HUES48 (cell line): ENCODE results near the gene DLG1.

Experiments used
- H3K27ac ChIP-seq: one replicate; pipeline ENCODE4 v1.7.0; 2013; ENCODE audit warnings: low read depth, low read length, inconsistent platforms
- H3K27me3 ChIP-seq: 2 replicates; pipeline ENCODE4 v1.6.1; 2013; ENCODE audit warnings: mild to moderate bottlenecking, low read length; ENCODE audit not compliant: control insufficient read depth, insufficient read depth
- H3K36me3 ChIP-seq: 2 replicates; pipeline ENCODE4 v1.6.1; 2013; ENCODE audit warnings: low read length; ENCODE audit not compliant: control insufficient read depth, insufficient read depth
- H3K4me1 ChIP-seq: 2 replicates; pipeline ENCODE4 v1.6.1; 2013; ENCODE audit warnings: mild to moderate bottlenecking, low read length; ENCODE audit not compliant: control insufficient read depth, insufficient read depth
- H3K4me3 ChIP-seq: 2 replicates; pipeline ENCODE4 v1.5.1; 2013; ENCODE audit warnings: mild to moderate bottlenecking, low read depth, low read length
- H3K9ac ChIP-seq: 2 replicates; pipeline ENCODE4 v1.6.1; 2013; ENCODE audit warnings: mild to moderate bottlenecking, low read depth, low read length, moderate library complexity
- H3K9me3 ChIP-seq: 2 replicates; pipeline ENCODE4 v1.6.1; 2013; ENCODE audit warnings: low read length; ENCODE audit not compliant: control insufficient read depth, insufficient read depth

Gene DLG1

DNA sequence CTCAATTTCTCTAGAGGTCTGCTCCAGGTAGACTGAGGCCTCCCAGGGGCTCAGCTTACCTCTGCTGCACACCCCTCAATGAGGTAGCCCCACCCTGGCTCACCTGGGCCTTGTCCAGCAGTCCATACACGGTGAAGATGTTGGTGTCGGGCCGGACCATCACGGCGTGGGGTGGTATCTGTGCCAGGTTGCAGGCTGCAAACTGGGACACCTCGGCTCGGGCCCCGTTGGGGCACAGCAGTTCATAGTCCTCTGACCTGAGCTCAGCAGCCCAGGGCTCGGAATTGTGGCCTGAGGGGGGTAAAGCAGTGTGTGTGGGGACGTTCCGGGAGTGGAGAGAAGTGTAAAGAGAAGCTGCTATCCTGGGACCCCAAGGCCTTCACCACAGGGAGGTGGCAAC is 292.0 kb downstream of the DLG1 start:
- Histone ChIP-seq H3K4me3 (no peak overlapping the region), H3K4me1 (peaks cover 6% of the 10 kb centered on the region), H3K9ac (no peak overlapping the region), H3K36me3 (no peaks in the 10 kb centered on the region), H3K27ac (no peak overlapping the region), H3K27me3 (peaks cover 23% of the 10 kb centered on the region), H3K9me3 (no peaks in the 10 kb centered on the region)

DNA sequence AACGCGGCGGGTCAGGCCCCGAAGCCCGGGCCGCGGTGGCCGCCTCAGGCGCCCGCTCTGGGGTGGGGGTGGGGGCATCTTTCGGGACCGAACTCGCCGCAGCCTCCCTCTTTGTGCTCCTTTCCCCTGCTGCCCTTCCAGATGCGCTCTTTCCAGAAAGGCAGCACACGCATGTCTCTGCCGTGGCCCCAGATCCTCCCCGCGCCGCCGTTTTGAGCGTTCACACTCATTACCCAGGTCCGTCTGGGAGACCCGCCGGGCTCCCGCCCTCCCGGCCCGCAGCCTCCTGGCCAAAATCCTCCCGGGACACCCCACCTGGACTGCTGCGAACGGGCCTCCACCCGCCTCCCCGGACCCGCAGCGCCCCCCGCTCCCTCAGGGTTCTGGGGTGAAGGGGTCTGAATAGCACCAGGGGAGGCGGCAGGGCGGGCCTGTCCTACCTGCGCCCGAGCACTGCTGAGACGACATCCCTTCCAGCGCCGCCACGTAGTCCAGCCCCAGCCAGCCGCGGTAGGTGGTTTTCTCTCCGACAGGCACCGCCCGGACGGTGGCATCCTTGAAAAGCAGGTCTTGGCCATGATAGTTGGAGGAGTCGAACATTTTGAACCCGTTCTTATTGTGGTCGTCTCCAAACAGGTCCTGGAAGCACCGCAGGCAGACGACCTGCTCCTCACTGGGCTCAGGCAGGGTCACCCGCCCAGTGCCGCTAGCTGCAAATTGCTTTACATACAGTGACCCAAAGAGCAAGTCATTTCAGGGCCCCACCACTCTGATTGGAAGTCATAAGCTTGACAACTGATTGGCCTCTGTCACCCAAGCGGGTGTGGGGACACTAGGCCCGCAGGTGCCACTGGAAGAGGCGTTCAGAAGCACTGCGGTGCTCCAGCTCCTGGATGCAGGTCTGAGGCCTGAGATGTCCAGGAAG is 294.7 kb downstream of the DLG1 start:
- H3K4me3 ChIP-seq, result peak overlapping the region; percentile 55
- peaks cover 23% of the 10 kb centered on the region for H3K27me3 ChIP-seq
- no peaks in the 10 kb centered on the region for H3K9me3 ChIP-seq
- no peak overlapping the region for H3K9ac ChIP-seq
- no peaks in the 10 kb centered on the region for H3K36me3 ChIP-seq
- H3K27ac ChIP-seq, result no peak overlapping the region
- H3K4me1 ChIP-seq, result peaks cover 6% of the 10 kb centered on the region

DNA sequence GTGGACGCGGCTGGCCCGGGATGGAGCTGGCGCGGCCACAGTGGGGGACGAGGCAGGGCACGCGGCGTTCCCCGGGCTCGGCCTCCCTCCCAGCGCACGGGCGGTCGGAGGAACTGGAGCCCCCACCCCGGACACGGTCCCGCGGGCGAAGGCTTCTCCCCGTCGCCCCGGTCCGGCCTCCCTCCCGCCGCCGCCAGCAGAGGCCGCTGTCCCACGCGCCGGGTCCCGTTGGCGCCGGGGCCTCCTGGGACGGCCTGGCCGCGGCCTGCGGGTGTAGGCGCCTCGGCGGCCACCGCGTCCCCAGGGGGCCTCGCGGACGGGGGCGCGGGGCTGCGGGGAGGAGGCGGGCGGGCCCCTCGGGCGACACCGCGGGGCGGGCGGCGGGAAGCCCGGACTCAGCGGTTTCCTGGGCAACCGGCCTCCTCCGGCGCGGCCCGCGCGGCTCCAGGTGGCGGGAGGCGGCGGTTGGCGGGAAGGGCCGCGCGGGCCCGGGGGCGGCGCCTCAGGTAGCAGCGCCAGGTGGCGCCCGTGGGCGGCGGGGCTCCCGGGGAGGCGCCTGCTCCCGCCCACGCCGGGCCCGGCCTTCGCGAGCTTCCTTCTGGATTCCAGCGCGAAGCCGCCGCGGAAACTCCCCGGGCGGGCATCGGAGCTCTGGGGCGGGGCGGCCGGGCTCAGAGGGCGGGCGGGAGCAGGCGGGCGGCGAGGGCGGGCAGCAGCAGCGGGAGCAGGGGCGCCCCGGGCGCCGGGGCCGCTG is 295.5 kb downstream of the DLG1 start:
- no peak overlapping the region; the same call in 1 of the 2 replicates for H3K9ac ChIP-seq
- peaks cover 23% of the 10 kb centered on the region for H3K27me3 ChIP-seq
- no peaks in the 10 kb centered on the region for H3K9me3 ChIP-seq
- H3K4me3 ChIP-seq, result peak overlapping the region; percentile 49; the same call in 1 of the 2 replicates
- H3K27ac ChIP-seq, result no peak overlapping the region
- no peaks in the 10 kb centered on the region for H3K36me3 ChIP-seq
- H3K4me1 ChIP-seq, result peaks cover 6% of the 10 kb centered on the region

DNA sequence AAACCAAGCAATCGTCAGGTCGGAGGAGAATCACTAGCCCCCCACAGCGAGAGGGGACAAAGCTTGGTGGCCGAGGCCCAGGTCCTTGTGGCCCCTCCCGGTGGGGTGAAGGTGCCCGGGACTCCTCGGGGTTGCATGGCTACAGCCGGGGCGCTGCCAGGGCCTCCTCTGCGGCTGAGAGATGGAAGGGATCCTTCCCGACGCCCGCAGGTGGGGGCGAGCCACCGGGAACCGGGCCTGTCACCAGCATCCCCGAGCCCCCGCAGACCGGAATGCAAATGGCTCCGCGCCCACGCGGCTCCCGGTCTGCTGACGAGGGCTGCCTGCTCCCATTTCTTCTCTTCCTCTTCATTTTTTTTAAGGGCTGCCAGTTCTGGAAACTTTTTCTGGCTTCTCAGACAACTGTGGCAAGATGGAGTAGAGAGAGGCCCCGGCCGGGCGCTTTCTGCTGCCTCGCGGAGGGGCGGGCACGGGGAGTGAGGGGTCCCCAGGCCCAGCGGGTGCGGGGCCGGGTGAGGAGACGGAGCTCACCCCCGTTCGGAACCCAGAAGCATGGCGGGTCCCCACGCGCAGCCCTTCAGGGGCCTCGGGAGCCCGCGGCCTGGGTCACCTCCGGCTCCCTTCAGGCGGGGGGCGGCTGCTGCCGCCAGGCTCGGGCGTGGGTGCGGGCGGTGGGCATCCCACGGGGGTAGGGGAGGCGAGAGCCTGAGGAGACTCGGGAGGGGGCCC is 296.3 kb downstream of the DLG1 start:
- H3K4me3 ChIP-seq, result peak overlapping the region; percentile 49; the same call in 1 of the 2 replicates
- H3K9me3 ChIP-seq, result no peaks in the 10 kb centered on the region
- H3K27ac ChIP-seq, result no peak overlapping the region
- H3K4me1 ChIP-seq, result peaks cover 6% of the 10 kb centered on the region
- no peaks in the 10 kb centered on the region for H3K36me3 ChIP-seq
- H3K9ac ChIP-seq, result no peak overlapping the region
- peaks cover 23% of the 10 kb centered on the region for H3K27me3 ChIP-seq

DNA sequence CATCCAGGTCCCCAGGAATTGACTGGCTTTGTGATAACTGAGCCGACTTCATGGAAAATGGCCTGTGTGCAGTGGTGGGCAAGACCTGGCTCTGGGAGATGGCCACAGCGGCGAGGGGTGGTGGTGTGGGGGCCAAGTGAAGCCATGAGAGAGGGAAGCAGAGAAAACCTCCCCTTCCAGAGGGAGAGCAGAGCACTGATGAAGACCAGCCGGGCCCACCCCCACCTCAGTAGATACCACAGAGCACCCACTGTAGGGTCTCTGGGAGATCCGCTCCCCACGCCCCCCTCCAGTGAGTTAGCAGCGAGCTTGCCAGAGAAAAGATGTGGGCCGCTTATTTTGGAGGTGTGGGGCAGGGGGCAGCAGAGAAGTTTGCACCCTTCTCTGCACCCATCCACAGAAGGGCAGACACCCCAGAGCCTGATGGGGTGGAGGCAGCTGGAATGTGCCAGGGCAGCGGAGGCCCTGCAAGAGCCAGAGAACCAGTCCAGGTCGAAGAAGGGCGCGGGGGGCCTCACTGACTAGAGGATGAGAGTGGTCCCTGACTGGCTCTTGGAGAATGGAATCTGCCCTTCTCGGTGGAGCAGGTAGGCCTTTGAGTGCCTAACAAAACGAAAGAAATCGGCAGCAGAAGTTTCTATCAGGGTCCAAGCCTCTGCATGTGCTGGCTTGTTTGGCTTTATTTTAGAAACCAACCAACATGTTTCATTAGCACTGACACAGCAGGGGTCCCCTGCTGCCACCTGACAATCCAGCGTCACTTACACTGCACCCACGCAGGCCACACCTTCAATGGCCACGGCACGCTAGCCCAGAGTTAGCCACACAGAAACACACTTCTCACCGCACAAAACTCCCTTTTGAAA is 297.1 kb downstream of the DLG1 start:
- Histone ChIP-seq H3K9ac (no peak overlapping the region), H3K36me3 (no peaks in the 10 kb centered on the region), H3K27ac (no peak overlapping the region), H3K4me3 (no peak overlapping the region), H3K4me1 (peaks cover 6% of the 10 kb centered on the region), H3K27me3 (peaks cover 23% of the 10 kb centered on the region), H3K9me3 (no peaks in the 10 kb centered on the region)

DNA sequence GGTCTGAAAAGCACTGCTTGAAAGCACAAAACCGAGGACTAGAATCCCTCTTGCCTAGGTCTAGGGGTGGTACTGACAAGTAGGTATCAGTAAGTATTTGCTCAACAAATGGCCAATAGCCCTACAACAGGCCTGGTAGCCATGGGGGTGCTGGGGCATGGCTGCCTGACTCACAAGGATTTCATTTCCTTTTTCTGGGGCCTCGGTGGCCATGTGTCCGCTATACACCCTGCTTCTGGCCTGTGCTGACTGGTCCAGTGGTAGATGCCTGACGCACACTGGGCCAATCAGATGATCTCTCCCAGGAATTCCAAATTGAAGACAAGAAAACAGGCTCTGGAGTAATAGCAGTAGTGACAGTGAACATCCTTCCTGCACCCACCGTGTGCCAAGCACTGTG is 298.2 kb downstream of the DLG1 start:
- Histone ChIP-seq H3K9me3 (no peaks in the 10 kb centered on the region), H3K36me3 (no peaks in the 10 kb centered on the region), H3K9ac (no peak overlapping the region), H3K27ac (no peak overlapping the region), H3K4me3 (no peak overlapping the region), H3K4me1 (peaks cover 6% of the 10 kb centered on the region), H3K27me3 (peaks cover 19% of the 10 kb centered on the region)

DNA sequence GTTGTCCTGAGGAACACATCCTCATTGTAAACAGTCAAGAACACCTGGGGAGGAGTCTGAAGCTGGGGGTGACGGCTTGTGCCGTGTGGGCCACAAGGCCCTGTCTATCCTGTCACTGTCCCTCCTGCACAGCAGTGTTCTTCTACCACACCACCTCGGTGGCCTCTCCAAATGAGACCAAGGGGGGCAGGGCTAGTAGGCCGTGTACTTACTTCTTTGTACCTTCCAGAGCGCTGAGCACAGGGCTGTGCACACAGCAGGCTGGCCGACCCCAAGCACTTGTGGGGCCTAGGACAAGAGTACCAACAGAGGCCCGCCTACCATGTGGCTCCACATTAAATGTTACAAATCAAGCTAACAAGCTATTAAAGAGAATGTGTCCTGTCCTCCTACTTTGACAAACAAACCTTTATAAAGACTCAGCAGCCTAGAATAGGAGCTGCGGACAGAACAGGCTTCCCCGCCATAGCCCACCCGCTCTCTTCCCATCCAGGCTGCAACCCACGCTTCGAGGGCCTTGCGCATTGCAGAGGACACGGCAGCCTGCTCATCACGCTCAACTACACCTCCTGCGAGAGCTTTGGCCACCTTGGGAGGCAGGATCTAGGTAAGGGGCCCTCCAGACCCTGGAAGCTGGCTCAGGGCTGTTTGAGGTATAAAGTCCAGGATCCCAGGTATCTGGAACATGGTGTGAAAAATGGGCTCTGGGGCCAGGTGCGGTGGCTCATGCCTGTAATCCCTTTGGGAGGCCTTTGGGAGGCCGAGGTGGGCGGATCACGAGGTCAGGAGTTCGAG is 299.2 kb downstream of the DLG1 start:
- Histone ChIP-seq H3K27me3 (peaks cover 8% of the 10 kb centered on the region), H3K4me3 (no peak overlapping the region), H3K9ac (no peak overlapping the region), H3K36me3 (no peaks in the 10 kb centered on the region), H3K27ac (no peak overlapping the region), H3K4me1 (peaks cover 4% of the 10 kb centered on the region), H3K9me3 (no peaks in the 10 kb centered on the region)

DNA sequence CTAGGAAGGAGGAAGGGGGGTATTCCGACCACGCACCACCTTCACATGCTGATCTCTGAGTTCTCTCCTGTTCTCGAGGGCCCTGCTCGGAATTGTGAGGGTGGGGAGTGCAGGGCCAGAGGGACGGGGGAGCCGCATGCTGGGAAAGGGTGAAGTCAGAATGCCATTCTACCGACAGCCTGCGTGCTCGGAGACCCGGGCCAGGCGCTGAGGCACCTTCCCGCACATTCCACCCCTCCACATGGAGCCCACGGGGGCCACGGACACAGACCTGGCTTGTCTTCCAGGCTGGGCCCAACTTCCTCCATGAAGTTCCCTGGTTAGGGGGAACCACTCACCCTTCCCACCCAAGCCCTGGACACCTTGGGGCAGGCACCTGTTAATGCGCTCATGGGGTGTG is 301.1 kb downstream of the DLG1 start:
- no peak overlapping the region for H3K27ac ChIP-seq
- no peaks in the 10 kb centered on the region for H3K9me3 ChIP-seq
- H3K27me3 ChIP-seq, result no peaks in the 10 kb centered on the region
- no peak overlapping the region for H3K4me3 ChIP-seq
- no peak overlapping the region for H3K9ac ChIP-seq
- H3K36me3 ChIP-seq, result no peaks in the 10 kb centered on the region
- H3K4me1 ChIP-seq, result no peaks in the 10 kb centered on the region

DNA sequence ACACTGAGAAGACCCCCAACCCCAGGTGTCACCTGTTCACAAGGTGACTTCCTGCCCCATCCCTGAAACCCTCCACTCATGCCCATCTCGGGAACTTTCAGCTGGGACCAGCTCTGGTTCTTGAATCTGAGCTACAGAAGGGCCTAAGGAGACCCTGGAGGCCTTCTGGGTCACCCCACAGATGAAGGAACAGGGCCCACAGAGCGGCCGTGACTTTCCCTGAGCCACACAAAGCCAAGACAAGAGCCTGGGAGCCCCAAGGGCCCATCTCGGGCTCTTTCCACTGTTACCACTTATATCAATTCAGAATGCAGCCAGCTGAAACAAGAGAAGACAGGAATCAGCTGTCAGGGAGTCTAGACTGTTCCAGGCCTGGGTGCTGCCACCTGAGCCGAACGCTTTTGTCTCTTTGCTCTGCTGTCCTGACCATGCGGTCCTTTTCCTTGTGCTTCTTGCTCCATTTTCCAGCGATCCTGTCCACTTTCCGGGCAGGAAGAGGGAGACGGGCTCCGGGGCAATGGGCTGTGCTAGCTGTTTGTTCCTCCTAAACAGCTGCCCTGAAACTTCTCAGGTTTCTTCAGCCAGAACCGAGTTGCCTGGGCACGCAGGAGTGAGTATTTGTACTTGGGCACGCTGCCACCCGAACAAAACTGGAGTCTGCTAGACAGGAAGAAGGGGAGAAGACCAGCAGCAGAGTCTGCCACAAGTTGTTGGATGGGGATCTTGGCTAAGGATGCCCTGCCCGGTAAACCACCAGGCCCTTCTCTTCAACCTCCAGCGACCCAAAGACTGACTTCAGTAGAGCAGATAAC is 301.8 kb downstream of the DLG1 start:
- no peak overlapping the region for H3K27ac ChIP-seq
- no peak overlapping the region for H3K9ac ChIP-seq

More for the DNA sequence above, 301.8 kb downstream of the DLG1 start:
- Histone ChIP-seq H3K27me3 (no peaks in the 10 kb centered on the region), H3K36me3 (no peaks in the 10 kb centered on the region), H3K4me1 (no peaks in the 10 kb centered on the region), H3K4me3 (no peak overlapping the region), H3K9me3 (no peaks in the 10 kb centered on the region)
